Stimulated activated CD8-positive, alpha-beta memory T cell treated with anti-CD3 and anti-CD28 coated beads, Interleukin-4, amount 100 ng/mL, for 4 hours (primary cell): Measurements from ENCODE around the gene LIME1.
A peak's percentile ranks its signal among the peaks of the same experiment; 100 is the strongest.

Experiments
- DNase-seq, 2 donors: peaks; one replicate each; pipeline ENCODE4 v3.0.0-alpha.2; 2020; ENCODE audit warnings: low read depth in 2 of 2, low spot score in 1 of 2

LIME1 gene

GRCh38 chr20:63697357-63697867 is 39.1 kb upstream of the LIME1 start:
- DNase-seq: no peak

GRCh38 chr20:63697868-63698545 is 38.5 kb upstream of the LIME1 start:
- DNase-seq: no peak

GRCh38 chr20:63698739-63699465 is 37.6 kb upstream of the LIME1 start:
- DNase-seq: peak in 1 of 2 donors; percentile 21

- DNase-seq: no peak
These were observed 36.8 kb upstream of the LIME1 start for GRCh38 chr20:63699466-63700198.

GRCh38 chr20:63700199-63701050 is 36.0 kb upstream of the LIME1 start:
- DNase-seq: no peak

- DNase-seq: no peak
These were observed 35.5 kb upstream of the LIME1 start for GRCh38 chr20:63701051-63701328.

GRCh38 chr20:63701329-63702035 is 35.0 kb upstream of the LIME1 start:
- no peak for DNase-seq

GRCh38 chr20:63702036-63702665 is 34.3 kb upstream of the LIME1 start:
- DNase-seq: no peak

- no peak for DNase-seq
These were observed 33.6 kb upstream of the LIME1 start for GRCh38 chr20:63702751-63703470.

GRCh38 chr20:63703471-63703975 is 32.9 kb upstream of the LIME1 start:
- DNase-seq: no peak

GRCh38 chr20:63703976-63704748 is 32.3 kb upstream of the LIME1 start:
- DNase-seq: no peak

- DNase-seq: no peak
These were observed 31.7 kb upstream of the LIME1 start for GRCh38 chr20:63704749-63705117.

- no peak for DNase-seq
These were observed 31.0 kb upstream of the LIME1 start for GRCh38 chr20:63705232-63706026.

- DNase-seq: no peak
These were observed 30.3 kb upstream of the LIME1 start for GRCh38 chr20:63706027-63706695.

- DNase-seq: peak in 1 of 2 donors; percentile 42
These were observed 29.5 kb upstream of the LIME1 start for GRCh38 chr20:63706852-63707557.

GRCh38 chr20:63707558-63708300 is 28.7 kb upstream of the LIME1 start, which contains the start of the genes ARFRP1 and ZGPAT:
TSS of gene ARFRP1 (minus strand) at chr20:63707976. CDS start at chr20:63707091, 885 bp downstream.
TSS of gene ZGPAT (plus strand) at chr20:63708039. CDS start at chr20:63708581, 542 bp downstream.
- DNase-seq: peak; percentile 64 to 76
